GM21390 (cell line): Measurements from ENCODE around the gene TRAPPC2B.

Experiments used
- ATAC-seq: cut with Tn5 transposase; IDR thresholded peaks from one replicate; pipeline ENCODE4 v1.9.1; 2021; ENCODE audit not compliant: unreplicated experiment

TRAPPC2B gene

GRCh38 chr19:57362997-57363687 is at the start of gene TRAPPC2B, which contains the start of gene ZNF547:
Gene TRAPPC2B (plus strand): TSS chr19:57363551. CDS start chr19:57364834, 1,283 bp downstream.
Gene ZNF547 (plus strand): TSS chr19:57363551. CDS start chr19:57368556, 5,005 bp downstream.
- ATAC-seq, result peak; percentile 94

GRCh38 chr19:57314146-57314545 is 49.2 kb upstream of the TRAPPC2B start:
- no peak for ATAC-seq

- no peak for ATAC-seq
These were observed 45.8 kb upstream of the TRAPPC2B start for GRCh38 chr19:57317503-57317902.

DNA sequence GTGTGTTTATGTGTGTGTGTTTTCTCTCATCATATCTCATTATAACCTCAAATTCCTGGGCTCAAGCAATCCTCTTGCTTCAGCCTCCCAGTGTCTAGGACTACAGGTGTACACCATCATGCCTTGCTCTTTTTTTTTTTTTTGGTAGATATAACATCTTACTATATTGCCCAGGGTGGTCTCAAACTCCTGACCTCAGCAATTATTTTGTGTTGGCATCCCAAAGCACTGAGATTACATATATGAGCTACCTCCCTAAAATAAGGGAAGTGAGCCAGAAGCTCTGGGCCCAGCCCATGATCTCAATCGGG is 43.5 kb upstream of the TRAPPC2B start:
- ATAC-seq, result no peak

DNA sequence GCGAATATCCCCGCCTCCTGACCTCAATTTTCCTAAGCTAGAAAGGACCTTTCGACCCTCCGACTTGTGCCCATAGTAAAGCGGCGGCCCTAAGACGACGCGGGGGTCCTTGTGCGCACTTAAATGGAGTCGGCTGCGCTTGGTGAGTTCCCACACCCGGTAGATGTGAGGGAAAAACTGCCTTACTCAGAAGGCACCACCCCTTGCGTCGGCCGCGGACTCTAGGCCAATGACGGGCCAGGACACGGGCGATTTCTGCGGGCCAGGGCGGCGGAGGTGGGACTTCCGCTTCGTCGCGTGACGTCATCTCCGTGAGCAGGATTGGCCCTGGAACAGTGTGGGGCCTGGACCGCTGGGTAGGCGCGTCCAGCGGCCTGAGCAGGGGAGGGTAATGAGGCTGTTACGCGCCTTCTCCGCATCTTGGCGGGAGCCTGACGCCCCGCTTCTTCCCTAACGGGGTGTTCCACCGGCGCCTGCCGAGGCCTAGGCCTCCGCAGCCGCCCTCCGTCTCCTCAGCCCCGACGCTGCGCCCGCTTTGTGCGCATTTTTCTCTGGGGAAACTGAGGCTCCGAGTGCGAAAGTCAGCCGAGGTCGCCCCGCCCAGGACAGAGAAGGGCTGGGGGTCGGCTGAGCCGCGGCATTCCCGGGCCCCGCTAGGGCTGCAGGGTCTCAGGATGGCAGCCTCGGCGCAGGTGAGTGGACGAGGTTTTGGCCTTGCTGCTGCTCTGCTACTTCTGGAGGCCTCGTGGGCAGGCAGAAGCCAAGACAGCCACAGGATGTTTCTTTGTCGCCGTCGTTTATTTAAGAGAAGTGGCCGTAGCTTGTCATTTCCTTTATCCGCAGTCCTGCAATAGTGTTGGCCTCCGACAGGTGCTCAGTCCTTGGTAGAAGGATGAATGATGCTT is 42.9 kb upstream of the TRAPPC2B start, which contains the start of gene ZNF543:
TSS of gene ZNF543 (plus strand) at position 293 of the 905 bp plus-strand sequence. CDS start at position 675, 382 bp downstream.
- ATAC-seq, result peak; percentile 91

- no peak for ATAC-seq
These were observed 42.2 kb upstream of the TRAPPC2B start for GRCh38 chr19:57321116-57321515.

DNA sequence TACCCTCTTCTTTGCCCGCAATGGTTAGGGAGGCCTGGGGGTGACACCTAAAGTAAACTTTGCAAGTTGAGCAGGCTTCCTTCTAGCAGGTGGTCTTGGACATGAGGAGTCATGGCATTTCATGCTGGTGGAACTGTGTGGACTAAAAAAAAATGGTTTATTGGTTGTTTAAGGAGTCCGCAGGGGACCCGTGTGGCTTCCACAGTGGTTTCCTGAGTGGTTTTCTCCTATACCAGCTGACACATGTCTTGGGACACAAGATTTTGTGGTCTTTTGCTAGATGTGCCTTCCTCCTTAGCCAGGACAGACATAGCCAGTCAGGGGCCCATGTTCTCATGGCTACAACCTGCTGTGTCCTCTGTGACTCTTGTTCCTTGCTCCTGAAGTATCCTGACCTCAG is 41.6 kb upstream of the TRAPPC2B start:
- no peak for ATAC-seq

GRCh38 chr19:57324992-57325391 is 38.4 kb upstream of the TRAPPC2B start:
- ATAC-seq, result no peak

GRCh38 chr19:57327993-57328392 is 35.4 kb upstream of the TRAPPC2B start:
- ATAC-seq, result no peak

DNA sequence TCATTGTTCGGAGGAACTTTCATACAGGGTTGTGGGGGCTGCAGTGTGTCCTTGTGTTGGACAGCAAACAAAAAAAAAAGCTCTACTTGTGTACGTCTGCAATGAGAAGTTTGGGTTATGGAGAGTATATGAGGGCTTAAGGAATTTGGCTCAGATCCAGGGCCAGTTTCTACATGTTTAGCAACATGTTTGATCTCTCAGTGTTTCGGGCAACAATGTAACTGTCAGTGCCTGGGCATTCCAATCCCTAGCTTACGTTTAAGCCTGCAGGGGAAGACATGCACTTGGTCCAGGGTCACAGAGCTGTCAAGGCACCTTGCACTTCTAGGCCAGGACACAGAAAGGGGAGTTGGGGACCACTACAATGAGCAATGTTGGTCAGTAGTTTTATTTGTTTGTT is 29.2 kb upstream of the TRAPPC2B start:
- ATAC-seq, result no peak

DNA sequence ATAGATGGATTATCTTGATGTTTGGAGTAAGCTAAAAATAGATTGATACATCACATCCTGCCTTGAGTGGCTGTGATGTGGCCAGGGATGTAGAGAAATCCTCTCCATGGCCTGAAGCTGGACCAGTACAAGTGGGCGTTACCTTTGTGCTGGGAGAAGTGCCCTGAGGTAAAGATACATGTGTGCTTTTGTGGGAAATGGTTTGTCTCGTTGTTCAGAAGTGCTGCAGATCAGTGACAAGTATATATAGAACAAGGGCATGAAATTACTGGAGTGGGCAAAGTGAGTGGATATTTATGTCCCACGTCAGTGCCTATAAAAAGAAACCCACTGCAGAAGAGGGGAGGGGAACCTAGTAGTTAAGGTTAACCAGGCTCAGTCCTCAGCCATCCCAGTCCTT is 24.5 kb upstream of the TRAPPC2B start:
- ATAC-seq, result no peak

GRCh38 chr19:57342582-57342981 is 20.8 kb upstream of the TRAPPC2B start:
- ATAC-seq, result no peak

DNA sequence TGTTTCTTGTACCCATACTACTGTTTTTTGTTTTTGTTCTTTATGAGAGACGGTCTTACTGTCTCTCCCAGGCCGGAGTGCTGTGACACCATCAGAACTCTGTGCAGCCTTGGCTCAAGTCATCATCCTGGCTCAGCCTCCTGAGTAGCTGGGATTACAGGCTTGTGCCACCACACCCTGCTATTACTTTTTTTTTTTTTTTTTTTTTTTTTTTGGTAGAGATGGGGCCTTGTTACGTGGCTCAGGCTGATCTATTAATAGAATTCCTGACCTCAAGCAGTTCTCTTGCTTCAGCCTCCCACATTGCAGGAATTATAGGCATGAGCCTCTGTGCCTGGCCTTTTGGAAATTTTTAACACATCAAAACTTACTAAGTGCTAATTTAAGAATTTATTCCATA is 15.2 kb upstream of the TRAPPC2B start:
- ATAC-seq, result no peak

DNA sequence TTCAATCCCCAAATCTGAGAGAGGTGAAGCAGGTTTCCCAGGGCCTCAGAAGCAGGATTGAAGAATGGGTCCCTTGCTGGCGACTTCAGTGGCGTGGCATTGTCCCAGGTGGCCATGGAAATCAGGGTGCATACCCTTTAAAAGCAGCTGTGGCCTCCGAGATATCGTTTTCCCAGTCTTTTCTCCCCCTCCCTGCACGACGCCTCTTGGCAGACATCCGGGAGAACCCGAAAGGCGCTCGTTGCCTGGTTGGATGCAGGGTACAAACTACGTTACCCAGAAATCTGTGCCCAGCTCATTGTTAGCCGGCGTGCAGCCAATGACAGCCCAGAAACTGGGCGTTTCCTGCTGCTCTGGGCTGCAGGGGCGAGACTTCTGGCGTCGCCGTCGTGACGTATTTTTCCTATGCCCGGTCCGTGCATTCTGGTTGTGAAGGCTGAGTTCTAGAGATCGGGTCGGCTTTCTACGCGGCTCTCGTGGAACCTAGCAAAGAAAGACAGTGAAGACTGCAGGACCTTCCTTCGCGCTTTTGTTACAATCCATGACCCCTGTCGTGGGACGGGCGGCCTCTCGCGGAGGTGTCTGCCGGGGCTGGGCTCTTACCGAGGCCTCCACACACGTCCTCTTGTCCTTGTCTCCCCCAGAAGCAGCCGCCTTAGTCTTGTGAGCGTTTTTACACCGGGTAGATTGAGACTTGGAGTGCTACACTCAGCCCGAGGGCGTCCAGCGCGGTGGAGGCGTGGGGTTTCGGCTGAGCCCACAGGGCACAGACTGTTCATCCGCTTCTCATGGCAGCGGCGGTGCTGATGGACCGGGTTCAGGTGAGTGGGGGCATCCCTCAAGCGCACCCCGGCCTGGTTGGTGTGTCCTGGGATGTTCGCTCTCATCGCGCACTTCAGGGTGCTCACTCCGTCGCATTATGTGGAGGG is 12.2 kb upstream of the TRAPPC2B start, which contains the start of gene ZNF304:
TSS of gene ZNF304 (plus strand) at position 395 of the 929 bp plus-strand sequence. CDS start at position 789, 394 bp downstream.
- peak; percentile 96 for ATAC-seq

DNA sequence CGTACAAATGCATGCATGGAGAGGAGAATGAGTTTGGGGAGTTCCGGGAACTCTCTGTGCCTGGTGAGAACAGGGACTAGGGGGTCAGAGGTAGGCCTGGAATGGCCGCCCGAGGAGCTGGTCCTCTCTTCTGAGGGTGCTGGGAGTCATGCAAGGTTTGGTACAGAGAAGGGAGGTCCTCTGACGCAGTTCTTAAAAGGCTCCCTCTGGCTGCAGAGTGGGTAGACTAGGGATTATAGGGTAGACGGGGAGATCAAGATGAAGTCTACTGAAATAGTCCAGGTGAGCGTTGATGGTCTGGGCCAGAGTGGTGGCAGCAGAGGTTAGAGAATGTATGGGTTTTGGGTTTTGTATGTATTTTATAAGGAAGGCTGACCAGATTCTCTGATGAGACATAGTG is 11.5 kb upstream of the TRAPPC2B start:
- no peak for ATAC-seq

DNA sequence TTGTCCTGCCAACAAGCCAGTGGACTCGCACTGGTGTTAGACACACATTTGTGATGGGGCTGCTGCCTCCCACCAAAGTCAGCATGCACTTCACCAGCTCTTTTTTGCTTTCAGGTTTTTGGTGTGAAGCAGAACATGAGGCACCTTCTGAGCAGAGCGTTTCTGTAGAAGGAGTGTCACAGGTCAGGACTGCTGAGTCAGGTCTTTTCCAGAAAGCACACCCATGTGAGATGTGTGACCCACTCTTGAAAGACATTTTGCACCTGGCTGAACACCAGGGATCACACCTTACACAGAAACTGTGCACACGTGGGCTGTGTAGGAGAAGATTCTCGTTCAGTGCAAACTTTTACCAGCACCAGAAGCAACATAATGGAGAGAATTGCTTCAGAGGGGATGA is 7.4 kb upstream of the TRAPPC2B start:
- ATAC-seq, result no peak

GRCh38 chr19:57357406-57357805 is 5.9 kb upstream of the TRAPPC2B start:
- ATAC-seq, result no peak

GRCh38 chr19:57359300-57359699 is 4.1 kb upstream of the TRAPPC2B start:
- ATAC-seq, result no peak

DNA sequence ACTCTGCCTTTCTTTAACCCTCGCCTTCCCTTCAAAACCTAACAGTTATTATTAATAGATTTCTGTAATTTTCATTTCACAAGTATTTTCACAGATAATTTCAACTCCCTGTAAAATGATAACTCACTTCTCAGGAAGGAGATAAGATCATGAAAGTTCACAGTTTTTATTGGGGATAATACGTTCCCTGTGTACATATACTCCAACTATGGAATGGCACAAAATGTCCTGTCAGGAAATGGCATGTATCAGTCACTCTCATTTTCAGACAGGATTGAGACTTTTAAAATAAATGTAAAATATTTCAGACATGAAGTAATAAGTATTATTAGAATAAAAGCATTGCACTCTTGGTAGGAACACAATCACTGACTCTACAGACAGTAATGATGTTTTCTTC is 932 bp upstream of the TRAPPC2B start:
- ATAC-seq, result no peak

DNA sequence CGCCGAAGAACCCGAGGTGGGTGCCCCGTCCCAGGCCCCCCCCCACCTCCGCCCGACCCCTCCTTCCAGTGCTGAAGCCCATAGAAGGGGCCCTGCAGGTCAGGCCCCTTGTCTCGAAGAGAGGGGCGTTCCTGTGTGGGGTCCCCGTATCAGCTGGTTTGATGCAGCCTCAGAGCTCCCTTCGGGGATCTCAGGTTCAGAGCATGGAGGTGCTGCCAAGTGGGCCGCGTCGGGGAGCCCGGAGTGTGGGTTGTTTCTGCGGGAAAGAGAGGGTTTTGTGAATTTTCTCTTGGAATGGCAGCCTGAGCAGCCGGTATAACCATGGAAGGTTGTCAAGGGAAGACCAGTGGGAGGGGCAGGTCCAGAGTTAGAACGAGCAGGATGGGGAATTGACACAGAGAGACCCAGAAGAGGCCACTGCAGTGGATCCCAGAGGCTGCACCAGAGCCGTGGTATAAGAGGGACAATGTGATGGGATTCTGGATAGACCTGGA is 384 bp downstream of the TRAPPC2B start:
- peak; percentile 4 for ATAC-seq

DNA sequence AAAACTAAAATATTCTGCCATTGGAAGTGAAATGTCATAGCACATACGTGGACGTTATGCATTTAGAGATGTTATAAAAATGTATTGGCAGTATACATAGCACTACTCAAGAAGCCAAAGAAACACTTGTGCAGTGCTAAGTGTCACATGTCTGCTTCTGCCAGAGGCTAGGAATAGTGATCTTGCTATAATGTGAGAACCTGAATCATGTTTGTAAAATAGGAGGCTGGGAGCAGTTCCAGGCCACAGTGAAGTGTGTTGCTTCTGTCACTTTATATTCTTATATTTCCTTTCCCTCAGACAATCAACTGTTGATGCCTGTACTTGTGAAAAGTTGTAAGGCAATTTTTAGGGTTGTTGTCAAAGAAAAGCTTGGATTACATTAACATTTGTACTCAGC is 3.4 kb downstream of the TRAPPC2B start:
- ATAC-seq, result no peak
